K562 (cell line): ENCODE results near the gene TMEM138. TPM values are rescaled to one million over a fixed set of nuclear protein-coding genes. Genes with fewer than 3 reads are reported as not detected.

Experiments used
- CBX3 ChIP-seq, 2 experiments: IDR thresholded peaks; 1 replicate in 1 of 2; 2 replicates in 1 of 2; pipeline ENCODE4 v1.6.1; 2012; ENCODE audit warnings: inconsistent platforms in 2 of 2, low read length in 2 of 2, borderline replicate concordance in 1 of 2, control low read depth in 1 of 2
- E2F6 ChIP-seq, 2 experiments: IDR thresholded peaks; 2 replicates each; pipeline ENCODE4 v1.6.1; 2011; ENCODE audit warnings: borderline replicate concordance in 1 of 2, control low read depth in 1 of 2, low read depth in 1 of 2, low read length in 1 of 2, mild to moderate bottlenecking in 1 of 2, mixed read lengths in 1 of 2, moderate library complexity in 1 of 2; ENCODE audit not compliant: insufficient read depth in 1 of 2, insufficient read length in 1 of 2, poor library complexity in 1 of 2, severe bottlenecking in 1 of 2; ENCODE audit errors: extremely low read depth in 1 of 2
- EHMT2 ChIP-seq: fragments of 450-650 bp; IDR thresholded peaks from 2 replicates; pipeline ENCODE4 v1.6.1; 2018; ENCODE audit warnings: antibody characterized with exemption
- ETS1 ChIP-seq: conservative IDR thresholded peaks from 2 replicates; pipeline ENCODE4 v1.6.1; 2011; ENCODE audit warnings: low read depth, mild to moderate bottlenecking, low read length; ENCODE audit not compliant: control insufficient read depth
- FUS ChIP-seq: fragments of 200-400 bp; formaldehyde crosslinking; optimal IDR thresholded peaks from 2 replicates; pipeline ENCODE3; 2017; ENCODE audit warnings: low read depth, low read length
- GATA2 ChIP-seq: sonication (generic); formaldehyde crosslinking; IDR thresholded peaks from 2 replicates; pipeline ENCODE4 v1.4.0; 2020; ENCODE audit warnings: mild to moderate bottlenecking, missing genetic modification reagents
- HCFC1 ChIP-seq: IDR thresholded peaks from 2 replicates; pipeline ENCODE4 v1.6.1; 2012; ENCODE audit warnings: low read depth, low read length, improper control_type of control experiment
- ILF3 ChIP-seq: fragments of 450-650 bp; IDR thresholded peaks from 2 replicates; pipeline ENCODE4 v1.6.1; 2018; ENCODE audit warnings: antibody characterized with exemption, mild to moderate bottlenecking, moderate library complexity, borderline replicate concordance
- MAFK ChIP-seq: IDR thresholded peaks from 2 replicates; pipeline ENCODE4 v1.6.1; 2011; ENCODE audit warnings: low read length, improper control_type of control experiment
- MTF1 ChIP-seq: fragments of 250-450 bp; sonication (Bioruptor Pico); IDR thresholded peaks from 2 replicates; pipeline ENCODE4 v1.9.0; 2021; ENCODE audit warnings: moderate library complexity, mild to moderate bottlenecking, inconsistent platforms, borderline replicate concordance
- NR4A1 ChIP-seq, 2 experiments: fragments of 250-450 bp in 1 of 2; fragments of 450-650 bp in 1 of 2; sonication (Bioruptor Pico) in 1 of 2; IDR thresholded peaks; 2 replicates each; pipeline versions ENCODE4 v1.4.0 to v1.6.1; 2016 to 2020; ENCODE audit warnings: mild to moderate bottlenecking in 2 of 2, missing compliant biosample characterization in 1 of 2, missing genetic modification characterization in 1 of 2, moderate library complexity in 1 of 2
- SETDB1 ChIP-seq: IDR thresholded peaks from one replicate; pipeline ENCODE4 v1.6.1; 2012; ENCODE audit warnings: low read length, control low read depth, inconsistent platforms
- SIRT6 ChIP-seq: IDR thresholded peaks from one replicate; pipeline ENCODE4 v1.6.1; 2012; ENCODE audit warnings: low read depth, mild to moderate bottlenecking, control low read depth, inconsistent platforms, low read length, moderate library complexity
- SOX6 ChIP-seq: fragments of 450-650 bp; IDR thresholded peaks from 2 replicates; pipeline ENCODE4 v1.6.1; 2014; ENCODE audit warnings: mild to moderate bottlenecking
- TBP ChIP-seq: optimal IDR thresholded peaks from 2 replicates; pipeline ENCODE3; 2011; ENCODE audit warnings: low read depth, low read length, improper control_type of control experiment
- TCF7 ChIP-seq: sonication (generic); IDR thresholded peaks from 2 replicates; pipeline ENCODE4 v1.6.1; 2016; ENCODE audit warnings: antibody characterized with exemption, borderline replicate concordance
- USF1 ChIP-seq: sonication (generic); formaldehyde crosslinking; IDR thresholded peaks from 2 replicates; pipeline ENCODE4 v1.9.0; 2022; ENCODE audit warnings: mild to moderate bottlenecking, missing genetic modification reagents
- ZBTB17 ChIP-seq: fragments of 450-650 bp; formaldehyde crosslinking; IDR thresholded peaks from 2 replicates; pipeline ENCODE4 v1.4.0; 2020; ENCODE audit warnings: mild to moderate bottlenecking
- ZBTB33 ChIP-seq: sonication (generic); formaldehyde crosslinking; IDR thresholded peaks from 2 replicates; pipeline ENCODE4 v1.8.1; 2023; ENCODE audit warnings: mild to moderate bottlenecking, missing genetic modification reagents
- ZEB2 ChIP-seq: fragments of 450-650 bp; IDR thresholded peaks from 2 replicates; pipeline ENCODE4 v1.6.1; 2016
- polyA plus RNA-seq, 8 experiments: library from polyadenylated mRNA; depleted of rRNA in 4 of 8; stranded (reverse) in 5 of 8; unstranded in 3 of 8; fragments of >200 nt; fragmentation: Nextera tagmentation in 2 of 8; fragmentation: Illumina TruSeq in 1 of 8; extraction: Ambion mirVana in 2 of 8; extraction: Trizol in 1 of 8; gene quantifications; 2 replicates each; pipeline versions ENCODE4 v1.2.1 to v1.2.3, GENCODE V29; 2011 to 2014; ENCODE audit warnings: inconsistent platforms in 1 of 8, missing spikeins in 1 of 8
- total RNA-seq, 7 experiments: library from RNA; depleted of rRNA in 6 of 7; stranded (reverse); fragments of >200 nt in 6 of 7; fragmentation: Illumina TruSeq in 2 of 7; extraction: Trizol in 2 of 7; gene quantifications; 2 replicates each; pipeline versions ENCODE4 v1.2.1 to v1.2.3, GENCODE V29; 2011 to 2021; ENCODE audit warnings: low replicate concordance in 1 of 7

Gene TMEM138
- total and polyA plus RNA-seq, 9 of the 15 experiments (the other 6 are each of a cell fraction or from before 2014, with no cell fraction given), result 23.2 to 168 (median 63.1) TPM

GRCh38 chr11:61342207-61342803 is 19.9 kb upstream of the TMEM138 start (continued):
- 0 out of 2 replicates have a peak, but pooled peaks have one; percentile 14 for TF ChIP-seq ZBTB33
- TF ChIP-seq TCF7, result peak; percentile 62; the same call in 1 of the 2 replicates
- TF ChIP-seq USF1 (CRISPR knock-in tag), result peak; percentile 67
- TF ChIP-seq FUS, result no peak
- peak; percentile 79 for TF ChIP-seq GATA2
- peak; percentile 73; the same call in 1 of the 2 replicates for TF ChIP-seq SOX6
- TF ChIP-seq TBP, result peak; percentile 52
- peak; percentile 42; the same call in 1 of the 2 replicates for TF ChIP-seq ETS1
- TF ChIP-seq ZBTB17 (CRISPR knock-in tag), result peak; percentile 41; the same call in 1 of the 2 replicates
- no peak for TF ChIP-seq SIRT6
- no peak for TF ChIP-seq HCFC1
- no peak for TF ChIP-seq EHMT2
- TF ChIP-seq E2F6 (IDR thresholded peaks at IDR 0.05; ENCODE audit: borderline replicate concordance in 1 of 2, extremely low read depth in 1 of 2, insufficient read depth in 1 of 2, insufficient read length in 1 of 2, low read depth in 1 of 2, low read length in 1 of 2, poor library complexity in 1 of 2, severe bottlenecking in 1 of 2), result peak in 1 of 2 experiments; percentile 51
- TF ChIP-seq SETDB1, result no peak
- TF ChIP-seq MTF1 (CRISPR knock-in tag), result no peak
- no peak for TF ChIP-seq ILF3
- no peak for TF ChIP-seq NR4A1 (CRISPR knock-in tag; IDR thresholded peaks at IDR 0.05)
- TF ChIP-seq NR4A1 (tag; IDR thresholded peaks at IDR 0.05), result 0 out of 2 replicates have a peak, but pooled peaks have one; percentile 66
- 0 out of 3 replicates have a peak, but pooled peaks of 1 of the 2 experiments have one; percentile 59 for TF ChIP-seq CBX3 (IDR thresholded peaks at IDR 0.05; ENCODE audit: borderline replicate concordance in 1 of 2, low read length in 2 of 2)
- peak; percentile 69; the same call in 1 of the 2 replicates for TF ChIP-seq ZEB2
- TF ChIP-seq MAFK, result no peak
